HepG2 (cell line): ENCODE measurements around the gene TM4SF4. TPM values are rescaled to one million over a fixed set of nuclear protein-coding genes. Genes with fewer than 3 reads are reported as not detected.

Experiments used
- ATAC-seq: fragments of 200-7000 bp; cut with Tn5 transposase; 3 replicates; pipeline ENCODE4 v1.9.1; 2020; ENCODE audit warnings: mild to moderate bottlenecking, moderate library complexity
- BruUV-seq: library from RNA; stranded (reverse); fragments of 400-500 nt; replicated peaks from 2 replicates; lab custom pipeline; 2021; lab: Mats Ljungman, UMichigan
- CTCF ChIA-PET: fragments of 300-600 bp; formaldehyde crosslinking; extraction: SDS; loops from one replicate; lab custom pipeline; 2021; ENCODE audit warnings: low total read pairs, inconsistent platforms, low intra/inter-chr PET ratio; lab: Yijun Ruan, JAX
- POLR2A ChIA-PET: fragments of 350-600 bp; sonication (Branson Sonifier 250); formaldehyde crosslinking; loops from one replicate; lab custom pipeline; 2020; ENCODE audit warnings: antibody characterized with exemption, inconsistent platforms; lab: Yijun Ruan, JAX
- DNase-seq: peaks from one replicate; pipeline ENCODE4 v3.0.0-alpha.2; 2015; ENCODE audit warnings: low spot score
- FAIRE-seq: peaks from 3 replicates; lab custom pipeline; 2011; peaks lifted over from hg19 to GRCh38; lab: Jason Lieb, UNC
- H2AFZ ChIP-seq: one replicate; pipeline ENCODE4 v1.6.1; 2011; ENCODE audit warnings: low read length, inconsistent platforms
- H3K27ac ChIP-seq: fragments of 300-600 bp; 3 replicates; pipeline ENCODE4 v1.8.0; 2011; ENCODE audit warnings: mixed run types, mild to moderate bottlenecking, mixed read lengths, low read length, inconsistent platforms; ENCODE audit not compliant: insufficient read depth; ENCODE audit errors: extremely low read length
- H3K27me3 ChIP-seq, 2 experiments: fragments of 200-600 bp in 1 of 2; 2 replicates in 1 of 2; 3 replicates in 1 of 2; pipeline versions ENCODE4 v1.6.0 to v1.8.0; 2011; ENCODE audit warnings: low read length in 2 of 2, mild to moderate bottlenecking in 2 of 2, moderate library complexity in 2 of 2, inconsistent platforms in 1 of 2; ENCODE audit not compliant: insufficient read depth in 2 of 2, control insufficient read depth in 1 of 2
- H3K36me3 ChIP-seq, 2 experiments: fragments of 200-600 bp in 1 of 2; replicated peaks in 1 of 2; 2 replicates in 1 of 2; 3 replicates in 1 of 2; pipeline versions ENCODE4 v1.5.1 to v1.8.0; 2011; ENCODE audit warnings: low read length in 2 of 2, inconsistent platforms in 1 of 2; ENCODE audit not compliant: insufficient read depth in 2 of 2, control insufficient read depth in 1 of 2
- H3K4me1 ChIP-seq: 2 replicates; pipeline ENCODE4 v1.5.1; 2012; ENCODE audit warnings: low read length, inconsistent platforms; ENCODE audit not compliant: insufficient read depth
- H3K4me2 ChIP-seq: 2 replicates; pipeline ENCODE4 v1.6.0; 2011; ENCODE audit warnings: low read depth, low read length, inconsistent platforms
- H3K4me3 ChIP-seq, 3 experiments: fragments of 200-600 bp in 1 of 3; sonication (generic), shearing (Covaris generic) in 1 of 3; replicated peaks in 1 of 3; 2 replicates each; pipeline ENCODE4 v1.5.1; 2011 to 2016; ENCODE audit warnings: low read length in 3 of 3, inconsistent platforms in 2 of 3, low read depth in 2 of 3, mild to moderate bottlenecking in 2 of 3, control low read depth in 1 of 3, mixed read lengths in 1 of 3; ENCODE audit not compliant: insufficient read depth in 1 of 3
- H3K79me2 ChIP-seq: one replicate; pipeline ENCODE4 v1.6.1; 2011; ENCODE audit warnings: low read length, inconsistent platforms; ENCODE audit not compliant: insufficient read depth
- H3K9ac ChIP-seq: 2 replicates; pipeline ENCODE4 v1.6.0; 2011; ENCODE audit warnings: mild to moderate bottlenecking, low read depth, low read length, inconsistent platforms; ENCODE audit not compliant: insufficient read depth
- H3K9me3 ChIP-seq: 2 replicates; pipeline ENCODE4 v1.5.1; 2012; ENCODE audit warnings: mild to moderate bottlenecking, low read length
- H4K20me1 ChIP-seq: 2 replicates; pipeline ENCODE4 v1.6.0; 2011; ENCODE audit warnings: inconsistent platforms, mild to moderate bottlenecking, low read length, moderate library complexity; ENCODE audit not compliant: insufficient read depth
- BCL6 ChIP-seq: IDR thresholded peaks from 2 replicates; pipeline ENCODE4 v1.6.1; 2016; ENCODE audit warnings: missing genetic modification reagents, missing compliant biosample characterization
- DR1 ChIP-seq: sonication (generic); formaldehyde crosslinking; IDR thresholded peaks from 2 replicates; pipeline ENCODE4 v1.8.0; 2021; ENCODE audit warnings: mild to moderate bottlenecking, missing genetic modification reagents, inconsistent platforms
- FOXP1 ChIP-seq, 2 experiments: fragments of 450-650 bp in 1 of 2; IDR thresholded peaks; 2 replicates each; pipeline ENCODE4 v1.6.1; 2017 to 2018; ENCODE audit warnings: antibody characterized with exemption in 1 of 2
- GABPB1 ChIP-seq: IDR thresholded peaks from 2 replicates; pipeline ENCODE4 v1.6.1; 2016; ENCODE audit warnings: mild to moderate bottlenecking, missing genetic modification reagents, moderate library complexity, missing compliant biosample characterization
- GZF1 ChIP-seq: sonication (generic); formaldehyde crosslinking; IDR thresholded peaks from 2 replicates; pipeline ENCODE4 v1.5.1; 2020; ENCODE audit warnings: mild to moderate bottlenecking, missing genetic modification reagents
- SRSF1 ChIP-seq: fragments of 200-400 bp; formaldehyde crosslinking; optimal IDR thresholded peaks from 2 replicates; pipeline ENCODE3; 2017; ENCODE audit warnings: mild to moderate bottlenecking, low read depth, low read length, moderate library complexity
- TEAD3 ChIP-seq: optimal IDR thresholded peaks from 2 replicates; pipeline ENCODE3; 2016; ENCODE audit warnings: borderline replicate concordance
- ZNF724P ChIP-seq: sonication (generic); formaldehyde crosslinking; IDR thresholded peaks from 2 replicates; pipeline ENCODE4 v1.8.0; 2022; ENCODE audit warnings: missing genetic modification reagents, borderline replicate concordance
- in situ Hi-C: cut with HindIII; loops from 2 replicates; pipeline ENCODE4 v1.10.0; 2017; ENCODE audit warnings: low pct_unique_long_range_greater_than_20kb; ENCODE audit not compliant: extremely low pct_ligation_motif_present
- intact Hi-C: fragments of 100-400 bp; cut with micrococcal nuclease; formaldehyde crosslinking; loops from one replicate; pipeline ENCODE4 v1.10.0; 2022; ENCODE audit not compliant: unreplicated experiment
- polyA plus RNA-seq, 8 experiments: library from polyadenylated mRNA; depleted of rRNA in 3 of 8; stranded (reverse) in 7 of 8; unstranded in 1 of 8; fragments of >200 nt; fragmentation: Illumina TruSeq in 4 of 8; extraction: Trizol in 4 of 8; gene quantifications; 2 replicates each; pipeline versions ENCODE4 v1.2.1 to v1.2.3, GENCODE V29; 2011 to 2016; ENCODE audit warnings: low read depth in 4 of 8, missing spikeins in 1 of 8, mixed read lengths in 1 of 8; ENCODE audit not compliant: insufficient read depth in 1 of 8
- total RNA-seq, 5 experiments: library from RNA; depleted of rRNA; stranded (reverse); fragments of >200 nt; fragmentation: Illumina TruSeq; extraction: Trizol; gene quantifications; 2 replicates each; pipeline ENCODE4 v1.2.3, GENCODE V29; 2016; ENCODE audit warnings: low read depth in 1 of 5
- TF ChIP-seq, protein P1 (sequence below): sonication (generic); formaldehyde crosslinking; IDR thresholded peaks from 2 replicates; pipeline ENCODE4 v1.5.0; 2020; ENCODE audit warnings: missing genetic modification reagents
- TF ChIP-seq, protein P2 (sequence below): IDR thresholded peaks from 2 replicates; pipeline ENCODE4 v1.6.1; 2016; ENCODE audit warnings: low read depth
- TF ChIP-seq, protein P3 (sequence below): sonication (generic); formaldehyde crosslinking; IDR thresholded peaks from 2 replicates; pipeline ENCODE4 v1.5.1; 2020; ENCODE audit warnings: missing genetic modification reagents, mild to moderate bottlenecking, borderline replicate concordance
- TF ChIP-seq, protein P4 (sequence below): sonication (generic); formaldehyde crosslinking; IDR thresholded peaks from 2 replicates; pipeline ENCODE4 v1.5.0; 2020; ENCODE audit warnings: missing genetic modification reagents
- TF ChIP-seq, protein P5 (sequence below): sonication (generic); formaldehyde crosslinking; IDR thresholded peaks from 2 replicates; pipeline ENCODE4 v1.4.0; 2020; ENCODE audit warnings: missing genetic modification reagents, borderline replicate concordance

The TM4SF4 gene
- total and polyA plus RNA-seq, 2 of the 13 experiments (the other 11 are each of a cell fraction or from before 2014, with no cell fraction given) = 0.63 to 0.95 TPM

DNA sequence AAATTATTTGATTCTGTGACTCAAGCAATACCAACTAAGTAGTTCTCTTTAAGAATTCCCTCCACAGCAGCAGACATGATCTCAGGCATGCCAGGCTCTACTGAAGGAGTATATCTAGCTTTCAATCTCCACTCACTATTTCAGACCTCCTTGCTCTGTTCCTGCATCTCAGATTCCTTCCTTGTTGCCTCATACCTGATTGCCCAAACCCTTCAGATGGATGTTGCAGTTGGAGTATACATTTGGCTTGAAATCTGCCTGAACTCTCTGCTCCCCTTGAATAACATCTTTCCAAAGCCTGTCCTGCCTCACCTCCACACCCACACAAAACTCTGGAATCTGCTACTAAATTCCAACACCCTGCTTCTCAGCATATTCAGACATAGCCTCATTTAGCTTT, 19.8 kb upstream of the TM4SF4 start:
- Histone ChIP-seq H3K9ac (no peak overlapping the region), H3K36me3 (no peaks in the 10 kb centered on the region), H3K4me2 (no peak overlapping the region), H3K4me1 (peaks cover 27% of the 10 kb centered on the region), H3K4me3 (no peak overlapping the region), H4K20me1 (no peaks in the 10 kb centered on the region), H3K27me3 (no peaks in the 10 kb centered on the region), H3K9me3 (peaks cover 21% of the 10 kb centered on the region), H2AFZ (no peak overlapping the region), H3K27ac (no peak overlapping the region), H3K79me2 (no peaks in the 10 kb centered on the region)
- intact Hi-C loops = no loop called here
- in situ Hi-C loops = no loop called here
- ChIA-PET CTCF (no interaction called here), POLR2A (no interaction called here)
- ATAC-seq (no peak), FAIRE-seq (no peak), DNase-seq (no peak)
- no TSS peak for BruUV-seq
- no peak for TF ChIP-seq BCL6 (CRISPR knock-in tag)
- TF ChIP-seq, protein P1, sequence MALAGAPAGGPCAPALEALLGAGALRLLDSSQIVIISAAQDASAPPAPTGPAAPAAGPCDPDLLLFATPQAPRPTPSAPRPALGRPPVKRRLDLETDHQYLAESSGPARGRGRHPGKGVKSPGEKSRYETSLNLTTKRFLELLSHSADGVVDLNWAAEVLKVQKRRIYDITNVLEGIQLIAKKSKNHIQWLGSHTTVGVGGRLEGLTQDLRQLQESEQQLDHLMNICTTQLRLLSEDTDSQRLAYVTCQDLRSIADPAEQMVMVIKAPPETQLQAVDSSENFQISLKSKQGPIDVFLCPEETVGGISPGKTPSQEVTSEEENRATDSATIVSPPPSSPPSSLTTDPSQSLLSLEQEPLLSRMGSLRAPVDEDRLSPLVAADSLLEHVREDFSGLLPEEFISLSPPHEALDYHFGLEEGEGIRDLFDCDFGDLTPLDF (CRISPR knock-in tag) = no peak
- TF ChIP-seq GABPB1 = no peak
- TF ChIP-seq, protein P2, sequence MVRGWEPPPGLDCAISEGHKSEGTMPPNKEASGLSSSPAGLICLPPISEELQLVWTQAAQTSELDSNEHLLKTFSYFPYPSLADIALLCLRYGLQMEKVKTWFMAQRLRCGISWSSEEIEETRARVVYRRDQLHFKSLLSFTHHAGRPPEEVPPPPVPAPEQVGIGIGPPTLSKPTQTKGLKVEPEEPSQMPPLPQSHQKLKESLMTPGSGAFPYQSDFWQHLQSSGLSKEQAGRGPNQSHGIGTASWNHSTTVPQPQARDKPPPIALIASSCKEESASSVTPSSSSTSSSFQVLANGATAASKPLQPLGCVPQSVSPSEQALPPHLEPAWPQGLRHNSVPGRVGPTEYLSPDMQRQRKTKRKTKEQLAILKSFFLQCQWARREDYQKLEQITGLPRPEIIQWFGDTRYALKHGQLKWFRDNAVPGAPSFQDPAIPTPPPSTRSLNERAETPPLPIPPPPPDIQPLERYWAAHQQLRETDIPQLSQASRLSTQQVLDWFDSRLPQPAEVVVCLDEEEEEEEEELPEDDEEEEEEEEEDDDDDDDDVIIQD (CRISPR knock-in tag) = no peak
- TF ChIP-seq, protein P3, sequence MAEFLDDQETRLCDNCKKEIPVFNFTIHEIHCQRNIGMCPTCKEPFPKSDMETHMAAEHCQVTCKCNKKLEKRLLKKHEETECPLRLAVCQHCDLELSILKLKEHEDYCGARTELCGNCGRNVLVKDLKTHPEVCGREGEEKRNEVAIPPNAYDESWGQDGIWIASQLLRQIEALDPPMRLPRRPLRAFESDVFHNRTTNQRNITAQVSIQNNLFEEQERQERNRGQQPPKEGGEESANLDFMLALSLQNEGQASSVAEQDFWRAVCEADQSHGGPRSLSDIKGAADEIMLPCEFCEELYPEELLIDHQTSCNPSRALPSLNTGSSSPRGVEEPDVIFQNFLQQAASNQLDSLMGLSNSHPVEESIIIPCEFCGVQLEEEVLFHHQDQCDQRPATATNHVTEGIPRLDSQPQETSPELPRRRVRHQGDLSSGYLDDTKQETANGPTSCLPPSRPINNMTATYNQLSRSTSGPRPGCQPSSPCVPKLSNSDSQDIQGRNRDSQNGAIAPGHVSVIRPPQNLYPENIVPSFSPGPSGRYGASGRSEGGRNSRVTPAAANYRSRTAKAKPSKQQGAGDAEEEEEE (CRISPR knock-in tag) = no peak
- no peak for TF ChIP-seq FOXP1 (IDR thresholded peaks at IDR 0.05)
- TF ChIP-seq FOXP1 (CRISPR knock-in tag; IDR thresholded peaks at IDR 0.05) = no peak
- TF ChIP-seq ZNF724P (CRISPR knock-in tag) = no peak
- no peak for TF ChIP-seq GZF1
- TF ChIP-seq TEAD3 = no peak
- no peak for TF ChIP-seq SRSF1
- TF ChIP-seq, protein P4, sequence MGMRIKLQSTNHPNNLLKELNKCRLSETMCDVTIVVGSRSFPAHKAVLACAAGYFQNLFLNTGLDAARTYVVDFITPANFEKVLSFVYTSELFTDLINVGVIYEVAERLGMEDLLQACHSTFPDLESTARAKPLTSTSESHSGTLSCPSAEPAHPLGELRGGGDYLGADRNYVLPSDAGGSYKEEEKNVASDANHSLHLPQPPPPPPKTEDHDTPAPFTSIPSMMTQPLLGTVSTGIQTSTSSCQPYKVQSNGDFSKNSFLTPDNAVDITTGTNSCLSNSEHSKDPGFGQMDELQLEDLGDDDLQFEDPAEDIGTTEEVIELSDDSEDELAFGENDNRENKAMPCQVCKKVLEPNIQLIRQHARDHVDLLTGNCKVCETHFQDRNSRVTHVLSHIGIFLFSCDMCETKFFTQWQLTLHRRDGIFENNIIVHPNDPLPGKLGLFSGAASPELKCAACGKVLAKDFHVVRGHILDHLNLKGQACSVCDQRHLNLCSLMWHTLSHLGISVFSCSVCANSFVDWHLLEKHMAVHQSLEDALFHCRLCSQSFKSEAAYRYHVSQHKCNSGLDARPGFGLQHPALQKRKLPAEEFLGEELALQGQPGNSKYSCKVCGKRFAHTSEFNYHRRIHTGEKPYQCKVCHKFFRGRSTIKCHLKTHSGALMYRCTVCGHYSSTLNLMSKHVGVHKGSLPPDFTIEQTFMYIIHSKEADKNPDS (CRISPR knock-in tag) = no peak
- TF ChIP-seq, protein P5, sequence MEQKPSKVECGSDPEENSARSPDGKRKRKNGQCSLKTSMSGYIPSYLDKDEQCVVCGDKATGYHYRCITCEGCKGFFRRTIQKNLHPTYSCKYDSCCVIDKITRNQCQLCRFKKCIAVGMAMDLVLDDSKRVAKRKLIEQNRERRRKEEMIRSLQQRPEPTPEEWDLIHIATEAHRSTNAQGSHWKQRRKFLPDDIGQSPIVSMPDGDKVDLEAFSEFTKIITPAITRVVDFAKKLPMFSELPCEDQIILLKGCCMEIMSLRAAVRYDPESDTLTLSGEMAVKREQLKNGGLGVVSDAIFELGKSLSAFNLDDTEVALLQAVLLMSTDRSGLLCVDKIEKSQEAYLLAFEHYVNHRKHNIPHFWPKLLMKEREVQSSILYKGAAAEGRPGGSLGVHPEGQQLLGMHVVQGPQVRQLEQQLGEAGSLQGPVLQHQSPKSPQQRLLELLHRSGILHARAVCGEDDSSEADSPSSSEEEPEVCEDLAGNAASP (CRISPR knock-in tag) = no peak
- no peak for TF ChIP-seq DR1 (CRISPR knock-in tag)
